ENCODE measurements around the gene RNF13.
"Not testable (repeated sequence)": the region's sequence is repeated elsewhere in the genome, so short reads cannot be mapped to it uniquely, and the experiment has no call there.

Gene RNF13

GRCh38 chr3:149844091-149844490, 31.1 kb downstream of the RNF13 start:
- no peak for DNase-seq

GRCh38 chr3:149845570-149846244, 32.7 kb downstream of the RNF13 start:
- no peak for DNase-seq

- DNase-seq = peak; percentile 42 to 68 (median 58)
These were observed 35.2 kb downstream of the RNF13 start for GRCh38 chr3:149848238-149848637.

DNA sequence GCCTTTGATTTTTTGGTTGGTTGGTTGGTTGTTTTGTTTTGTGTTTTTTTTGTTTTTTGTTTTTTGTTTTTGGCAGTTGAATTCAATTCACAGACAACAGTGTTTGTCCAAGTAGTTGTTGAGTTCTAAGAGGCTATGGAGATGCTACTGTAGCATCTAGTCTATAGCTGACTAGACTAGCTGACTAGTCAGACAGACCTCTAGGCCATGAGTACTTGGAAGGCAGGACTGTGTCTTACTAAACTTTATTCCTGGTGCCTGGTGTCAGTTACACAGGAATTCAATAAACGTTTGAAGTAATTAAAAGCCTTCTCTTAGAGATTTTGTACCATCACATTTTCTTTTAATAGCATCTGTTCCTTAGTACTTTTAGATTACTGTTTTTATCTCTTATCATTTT, 35.7 kb downstream of the RNF13 start:
- DNase-seq = no peak

- DNase-seq = no peak
These were observed 38.0 kb downstream of the RNF13 start for GRCh38 chr3:149850787-149851584.

- no peak for DNase-seq
These were observed 45.9 kb downstream of the RNF13 start for GRCh38 chr3:149858911-149859310.

DNA sequence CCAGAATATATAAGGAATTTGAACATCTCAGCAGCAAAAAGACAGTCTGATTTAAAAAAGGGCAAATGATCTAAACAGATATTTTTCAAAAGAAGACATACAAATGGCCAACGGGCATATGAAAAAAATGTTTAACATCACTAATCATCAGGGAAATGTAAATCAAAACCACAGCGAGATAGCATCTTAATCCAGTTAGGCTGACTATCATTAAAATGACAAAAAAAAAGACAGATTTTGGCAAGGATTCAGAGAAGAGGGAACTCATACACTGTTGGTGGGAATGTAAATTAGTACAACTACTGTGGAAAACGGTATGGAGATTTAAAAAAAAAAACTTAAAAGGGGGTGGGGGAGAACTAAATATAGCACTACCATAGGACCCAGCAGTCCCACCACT, 47.9 kb downstream of the RNF13 start:
- no peak for DNase-seq

DNA sequence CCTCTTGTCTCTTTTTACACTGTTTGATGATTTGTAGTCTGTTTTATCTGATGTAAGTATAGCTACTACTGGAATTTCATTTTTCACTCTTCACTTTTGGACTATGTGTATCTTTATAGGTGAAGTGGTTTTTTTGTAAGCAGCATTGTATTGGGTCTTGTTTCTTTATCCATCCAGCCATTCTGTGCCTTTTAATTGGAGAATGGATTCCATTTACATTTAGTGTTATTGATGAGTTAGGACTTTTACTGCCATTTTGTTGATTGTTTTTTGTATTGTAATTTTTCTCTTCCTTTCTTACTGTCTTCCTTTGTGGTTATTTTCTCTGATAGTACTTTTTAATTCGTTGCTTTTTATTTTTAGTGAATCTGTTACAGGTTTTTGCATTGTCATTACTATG, 54.5 kb downstream of the RNF13 start:
- no peak for DNase-seq

DNA sequence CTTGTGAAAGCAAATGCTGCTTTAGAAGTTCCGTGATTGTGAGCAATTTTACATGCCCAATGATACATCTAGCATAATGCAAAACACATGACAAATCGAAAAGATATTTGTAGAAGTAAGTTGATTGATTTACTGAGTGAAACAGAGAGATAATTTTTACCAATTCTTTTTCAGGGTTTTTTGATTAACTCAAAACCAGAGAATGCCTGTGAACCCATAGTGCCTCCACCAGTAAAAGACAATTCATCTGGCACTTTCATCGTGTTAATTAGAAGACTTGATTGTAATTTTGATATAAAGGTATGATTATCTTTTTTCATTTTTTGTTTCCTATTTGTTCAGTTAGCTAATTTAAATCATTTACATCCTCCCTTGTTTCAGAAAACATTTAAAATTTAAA, 58.8 kb downstream of the RNF13 start:
- DNase-seq = no peak

DNA sequence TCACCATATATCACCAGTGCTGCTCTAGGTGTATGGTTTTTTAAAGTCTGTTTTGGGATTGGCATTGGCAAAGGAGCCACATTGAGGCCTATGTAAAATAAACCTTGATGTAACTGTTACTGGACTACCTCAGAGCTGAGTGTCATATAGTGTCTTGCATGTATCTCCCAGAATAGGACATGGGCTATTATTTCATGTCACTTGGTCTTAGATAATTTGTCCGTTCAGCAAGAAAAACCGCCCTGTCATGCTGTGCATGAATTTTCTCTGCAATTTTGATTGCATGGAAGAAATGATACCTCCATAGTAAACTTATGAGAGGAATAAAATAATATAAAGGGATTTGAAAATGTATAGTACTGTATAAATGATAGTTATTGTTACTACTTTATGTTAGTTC, 59.6 kb downstream of the RNF13 start:
- DNase-seq = peak in 2 of 4 experiments; percentile 10 to 21

DNA sequence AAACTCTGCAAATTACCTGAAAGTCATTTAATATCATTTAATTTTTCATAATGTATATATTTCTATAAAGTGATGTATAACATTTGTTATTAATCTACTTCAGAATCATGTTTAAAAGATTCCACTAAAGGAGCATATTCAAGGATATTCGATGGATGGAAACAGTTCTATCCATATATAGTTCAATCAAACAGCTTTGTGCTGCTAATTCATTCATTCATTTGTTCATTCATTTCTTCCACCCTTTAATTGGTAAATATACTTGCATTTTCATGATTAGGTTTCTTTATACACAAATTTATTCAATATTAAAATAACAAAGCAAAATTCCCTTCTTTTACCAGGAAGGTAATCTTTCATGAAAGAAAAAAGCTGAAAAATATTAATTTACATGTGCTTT, 64.7 kb downstream of the RNF13 start:
- no peak for DNase-seq

- DNase-seq = peak; percentile 66 to 75 (median 72)
These were observed 66.9 kb downstream of the RNF13 start for GRCh38 chr3:149879872-149880271.

DNA sequence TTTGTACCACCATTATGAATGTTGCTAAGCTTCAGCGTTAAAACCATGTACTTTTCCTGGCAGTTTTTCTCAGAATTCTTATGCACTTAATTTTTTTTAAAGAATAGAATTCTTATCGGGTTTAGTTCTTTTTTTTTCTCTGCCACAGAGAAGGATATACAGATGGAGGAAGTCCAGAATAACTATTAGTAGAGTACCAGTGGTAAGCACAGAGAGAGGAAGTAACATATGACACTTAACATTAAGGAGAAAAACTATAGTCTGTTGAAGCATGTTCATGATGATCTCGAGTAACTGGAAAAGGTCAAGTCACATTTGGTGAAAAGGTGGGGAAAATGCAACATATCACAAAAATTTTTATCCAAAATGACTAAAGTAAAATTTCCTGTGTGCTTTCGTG, 68.9 kb downstream of the RNF13 start:
- DNase-seq = peak in 3 of 4 experiments; percentile 8 to 62 (median 59)

- no peak for DNase-seq
These were observed 70.1 kb downstream of the RNF13 start for GRCh38 chr3:149883134-149883533.

- not testable (repeated sequence) for DNase-seq
These were observed 70.8 kb downstream of the RNF13 start for GRCh38 chr3:149883860-149884259.

- DNase-seq = not testable (repeated sequence)
These were observed 71.8 kb downstream of the RNF13 start for GRCh38 chr3:149884848-149885247.

GRCh38 chr3:149886957-149887356, 73.9 kb downstream of the RNF13 start:
- no peak for DNase-seq

GRCh38 chr3:149891621-149892020, 78.6 kb downstream of the RNF13 start:
- no peak for DNase-seq

GRCh38 chr3:149892371-149892770, 79.4 kb downstream of the RNF13 start:
- DNase-seq = no peak

- DNase-seq = peak in 1 of 4 experiments; percentile 14
These were observed 81.2 kb downstream of the RNF13 start for GRCh38 chr3:149894205-149894604.

DNA sequence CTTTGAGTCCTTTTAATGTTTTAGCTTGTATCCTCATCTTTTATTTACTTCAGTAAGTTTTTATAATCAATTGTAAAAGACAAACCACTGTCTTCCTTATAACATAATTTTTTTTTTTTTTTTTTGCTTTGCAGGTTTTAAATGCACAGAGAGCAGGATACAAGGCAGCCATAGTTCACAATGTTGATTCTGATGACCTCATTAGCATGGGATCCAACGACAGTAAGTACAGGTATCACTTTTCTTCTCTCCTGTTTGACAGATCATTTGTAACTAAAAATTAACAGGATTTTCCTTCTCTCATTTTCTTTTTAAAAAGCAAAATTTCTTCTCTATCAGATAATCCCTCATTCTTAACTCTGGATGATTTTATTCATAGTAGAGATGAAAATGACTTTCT, 82.3 kb downstream of the RNF13 start:
- no peak for DNase-seq

DNA sequence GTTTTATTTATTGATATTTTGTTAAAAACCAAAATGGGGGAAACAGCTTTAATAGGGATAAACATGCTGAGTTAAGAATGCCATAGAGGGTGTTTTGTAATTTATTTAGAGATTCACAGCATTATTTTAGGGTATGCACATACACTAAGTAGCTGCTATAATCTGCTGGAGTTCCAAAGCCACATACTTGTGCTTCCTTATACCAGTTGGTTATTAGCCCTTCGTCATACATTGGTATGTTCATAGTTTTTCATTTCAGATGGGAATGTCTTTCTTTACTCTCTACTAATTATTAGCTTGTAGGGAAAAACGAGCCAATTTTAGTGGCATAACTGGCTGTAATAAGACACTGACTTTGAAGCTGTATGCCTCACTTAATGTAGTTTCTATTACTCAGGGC, 82.8 kb downstream of the RNF13 start:
- DNase-seq = no peak

DNA sequence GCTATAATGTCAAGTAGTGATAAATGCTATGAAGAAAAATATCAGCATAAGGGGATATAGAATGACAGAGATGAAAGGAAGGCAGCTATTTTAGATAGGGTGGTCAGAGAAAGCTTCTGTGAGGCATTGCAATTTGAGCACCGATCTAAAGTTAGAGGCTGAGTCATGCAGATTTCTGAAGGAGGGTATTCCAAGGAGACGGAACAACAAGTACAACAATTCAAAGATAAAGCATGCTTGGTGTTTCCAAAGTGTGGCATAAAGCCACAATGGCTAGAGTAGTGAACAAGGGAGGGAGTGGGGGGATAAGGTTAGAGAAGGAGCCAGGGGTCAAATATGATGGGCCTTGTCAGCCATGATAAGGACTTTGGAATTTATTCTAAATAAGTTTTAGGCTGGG, 85.8 kb downstream of the RNF13 start:
- DNase-seq = no peak

DNA sequence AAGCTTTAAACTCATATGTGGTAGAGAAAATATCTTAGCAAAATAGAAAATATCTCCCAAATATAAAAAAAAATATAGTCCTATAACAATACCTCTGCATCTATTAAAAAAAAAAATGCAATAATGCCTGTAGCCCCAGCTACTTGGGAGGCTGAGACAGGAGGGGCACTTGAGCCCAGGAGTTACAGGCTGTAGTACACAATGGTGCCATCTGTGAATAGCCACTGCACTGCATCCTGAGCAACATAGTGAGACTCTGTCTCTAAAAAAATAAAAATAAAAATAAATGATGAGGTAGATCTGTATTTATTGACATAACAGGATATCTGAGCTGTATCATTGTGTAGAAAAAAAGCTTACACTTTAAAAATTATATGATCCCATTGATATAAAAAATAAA, 87.3 kb downstream of the RNF13 start:
- DNase-seq = no peak

All from suppressor macrophage (primary cell).